Adrenal gland (tissue), 19 donors: Measurements from ENCODE around the gene GTF3C5. TPM values are rescaled to one million over a fixed set of nuclear protein-coding genes. Genes with fewer than 3 reads are reported as not detected.

Experiments
- DNase-seq, 7 donors: peaks; one replicate each; pipeline ENCODE4 v3.0.0-alpha.2; 2019 to 2020
- H3K27ac ChIP-seq, 5 donors: fragments of 200-600 bp; sonication (generic) in 4 of 5; 1 replicate in 3 of 5; 2 replicates in 2 of 5; pipeline versions ENCODE4 v1.5.1 to v1.8.0; 2016 to 2020; ENCODE audit warnings: mild to moderate bottlenecking in 1 of 5
- H3K27me3 ChIP-seq: fragments of 200-600 bp; 2 replicates; pipeline ENCODE4 v1.8.0; 2021
- H3K36me3 ChIP-seq, 2 donors: fragments of 200-600 bp; replicated peaks in 1 of 2; 1 replicate in 1 of 2; 2 replicates in 1 of 2; pipeline versions ENCODE4 v1.5.1 to v1.8.0; 2018 to 2022
- H3K4me1 ChIP-seq, 2 donors: fragments of 200-600 bp; replicated peaks in 1 of 2; 1 replicate in 1 of 2; 2 replicates in 1 of 2; pipeline versions ENCODE4 v1.5.1 to v1.8.0; 2018 to 2021
- H3K4me3 ChIP-seq, 4 donors: fragments of 200-600 bp; sonication (generic) in 3 of 4; one replicate each; pipeline ENCODE4 v1.5.1; 2016 to 2018
- H3K9me3 ChIP-seq, 3 donors: fragments of 200-600 bp; sonication (generic) in 1 of 3; replicated peaks in 1 of 3; 1 replicate in 2 of 3; 2 replicates in 1 of 3; pipeline versions ENCODE4 v1.5.1 to v1.8.0; 2016 to 2021
- POLR2A ChIP-seq, 2 donors: fragments of 450-650 bp; IDR thresholded peaks; one replicate each; pipeline ENCODE4 v1.6.1; 2017; ENCODE audit warnings: antibody characterized with exemption in 2 of 2, mild to moderate bottlenecking in 2 of 2, moderate library complexity in 1 of 2
- WGBS, 4 donors: extraction: QIAGEN DNeasy Blood & Tissue Kit in 2 of 4; methylation state at CpG; one replicate each; pipeline versions ENCODE4 v1.1.5 to v1.1.7; 2013 to 2017; 5-methylcytosine and 5-hydroxymethylcytosine counted together
- intact Hi-C, 2 donors: fragments of 100-400 bp; cut with DNase I; formaldehyde crosslinking; loops; one replicate each; pipeline versions ENCODE4 v1.14.1 to v1.15.0; 2022 to 2023
- long read RNA-seq, 10 donors: library from polyadenylated mRNA in 3 of 10; unstranded in 2 of 10; stranded (forward) in 1 of 10; transcript quantifications; one replicate each; pipeline ENCODE4 v2.0.0 and lab custom pipeline, GENCODE V29; 2021 to 2026
- polyA plus RNA-seq, 3 donors: library from polyadenylated mRNA; stranded (reverse); fragments of 200-250 nt in 2 of 3; fragments of 350-450 nt in 1 of 3; fragmentation: Illumina TruSeq in 1 of 3; extraction: RNeasy Lipid Tissue Mini Kit (QIAGEN cat#74804) in 1 of 3; gene quantifications; one replicate each; pipeline ENCODE4 v1.2.3, GENCODE V29; 2013 to 2014
- total RNA-seq, 9 donors: library from RNA; depleted of rRNA in 4 of 9; stranded (reverse); fragments of >200 nt in 4 of 9; fragments of 120-200 nt in 1 of 9; fragmentation: NEBNext Ultra II Directional in 1 of 9; extraction: Animal tissue kit (Norgen Biotek cat#: 25700) in 1 of 9; gene quantifications; one replicate each; pipeline versions ENCODE4 v1.1.0 to v1.2.4, GENCODE V29; 2013 to 2023
- TF ChIP-seq, protein P1 (sequence below), 6 experiments: fragments of 450-650 bp in 4 of 6; fragments of 200-600 bp in 2 of 6; sonication (generic) in 1 of 6; IDR thresholded peaks; 1 replicate in 5 of 6; 2 replicates in 1 of 6; pipeline versions ENCODE4 v1.5.1 to v1.8.0; 2016 to 2021; ENCODE audit warnings: antibody characterized with exemption in 6 of 6, mild to moderate bottlenecking in 2 of 6, moderate library complexity in 1 of 6
- donor health status: healthy with polysubstance abuse.
- donor health status: Bipolar disorder and iron deficiency.
- donor health status: DM: yes; HTN: yes; CAD: no.
- donor health status: DM: no; HTN: no; CAD: no.
- donor health status: DM: no; HTN: no; CAD: no.
- donor health status: DM: yes; HTN: yes; CAD: no.

The GTF3C5 gene, protein sequence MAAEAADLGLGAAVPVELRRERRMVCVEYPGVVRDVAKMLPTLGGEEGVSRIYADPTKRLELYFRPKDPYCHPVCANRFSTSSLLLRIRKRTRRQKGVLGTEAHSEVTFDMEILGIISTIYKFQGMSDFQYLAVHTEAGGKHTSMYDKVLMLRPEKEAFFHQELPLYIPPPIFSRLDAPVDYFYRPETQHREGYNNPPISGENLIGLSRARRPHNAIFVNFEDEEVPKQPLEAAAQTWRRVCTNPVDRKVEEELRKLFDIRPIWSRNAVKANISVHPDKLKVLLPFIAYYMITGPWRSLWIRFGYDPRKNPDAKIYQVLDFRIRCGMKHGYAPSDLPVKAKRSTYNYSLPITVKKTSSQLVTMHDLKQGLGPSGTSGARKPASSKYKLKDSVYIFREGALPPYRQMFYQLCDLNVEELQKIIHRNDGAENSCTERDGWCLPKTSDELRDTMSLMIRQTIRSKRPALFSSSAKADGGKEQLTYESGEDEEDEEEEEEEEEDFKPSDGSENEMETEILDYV
- total RNA-seq (100 to 1,000 TPM in 1 of 9 donors, 10 to 100 TPM in 8; 43.9 to 111 (median 57.5) TPM), polyA plus RNA-seq (100 to 1,000 TPM in 1 of 3 donors, 10 to 100 TPM in 2; 51.2 to 139 (median 99.5) TPM)
- long read RNA-seq, donor 1, transcript GTF3C5-202 (11 exons, 2,406 nt): major isoform, 14 of 17 reads
- long read RNA-seq, donor 1, partial matches to known transcripts: 0 of 17 reads
- long read RNA-seq, donor 1, other reads (novel, unspliced or antisense): 0 of 17 reads
- long read RNA-seq, donor 2, transcript GTF3C5-202 (11 exons, 2,406 nt): major isoform, 7 of 39 reads
- long read RNA-seq, donor 2, partial matches to known transcripts: 30 of 39 reads
- long read RNA-seq, donor 2, other reads (novel, unspliced or antisense): 0 of 39 reads
- long read RNA-seq, donor 3, transcript GTF3C5-202 (11 exons, 2,406 nt): major isoform, 5 of 6 reads
- long read RNA-seq, donor 3, partial matches to known transcripts: 0 of 6 reads
- long read RNA-seq, donor 3, other reads (novel, unspliced or antisense): 0 of 6 reads
- long read RNA-seq, donor 4, transcript GTF3C5-202 (11 exons, 2,406 nt): major isoform, 11 of 27 reads
- long read RNA-seq, donor 4, partial matches to known transcripts: 6 of 27 reads
- long read RNA-seq, donor 4, other reads (novel, unspliced or antisense): 9 of 27 reads
- long read RNA-seq, donor 5, transcript GTF3C5-202 (11 exons, 2,406 nt): major isoform, 55 of 79 reads
- long read RNA-seq, donor 5, partial matches to known transcripts: 6 of 79 reads
- long read RNA-seq, donor 5, other reads (novel, unspliced or antisense): 11 of 79 reads
- long read RNA-seq, donor 6, transcript GTF3C5-202 (11 exons, 2,406 nt): major isoform, 12 of 17 reads
- long read RNA-seq, donor 6, partial matches to known transcripts: 1 of 17 reads
- long read RNA-seq, donor 6, other reads (novel, unspliced or antisense): 3 of 17 reads
- long read RNA-seq, donor 7, transcript GTF3C5-202 (11 exons, 2,406 nt): major isoform, 5 of 17 reads
- long read RNA-seq, donor 7, partial matches to known transcripts: 11 of 17 reads
- long read RNA-seq, donor 7, other reads (novel, unspliced or antisense): 0 of 17 reads
- long read RNA-seq, donor 8, transcript GTF3C5-202 (11 exons, 2,406 nt): major isoform, 13 of 14 reads
- long read RNA-seq, donor 8, partial matches to known transcripts: 0 of 14 reads
- long read RNA-seq, donor 8, other reads (novel, unspliced or antisense): 0 of 14 reads
- long read RNA-seq, donor 9, partial matches to known transcripts: 15 of 19 reads
- long read RNA-seq, donor 9, other reads (novel, unspliced or antisense): 0 of 19 reads
- long read RNA-seq, donor 10, transcript GTF3C5-202 (11 exons, 2,406 nt): major isoform, 6 of 8 reads
- long read RNA-seq, donor 10, partial matches to known transcripts: 0 of 8 reads
- long read RNA-seq, donor 10, other reads (novel, unspliced or antisense): 0 of 8 reads

DNA sequence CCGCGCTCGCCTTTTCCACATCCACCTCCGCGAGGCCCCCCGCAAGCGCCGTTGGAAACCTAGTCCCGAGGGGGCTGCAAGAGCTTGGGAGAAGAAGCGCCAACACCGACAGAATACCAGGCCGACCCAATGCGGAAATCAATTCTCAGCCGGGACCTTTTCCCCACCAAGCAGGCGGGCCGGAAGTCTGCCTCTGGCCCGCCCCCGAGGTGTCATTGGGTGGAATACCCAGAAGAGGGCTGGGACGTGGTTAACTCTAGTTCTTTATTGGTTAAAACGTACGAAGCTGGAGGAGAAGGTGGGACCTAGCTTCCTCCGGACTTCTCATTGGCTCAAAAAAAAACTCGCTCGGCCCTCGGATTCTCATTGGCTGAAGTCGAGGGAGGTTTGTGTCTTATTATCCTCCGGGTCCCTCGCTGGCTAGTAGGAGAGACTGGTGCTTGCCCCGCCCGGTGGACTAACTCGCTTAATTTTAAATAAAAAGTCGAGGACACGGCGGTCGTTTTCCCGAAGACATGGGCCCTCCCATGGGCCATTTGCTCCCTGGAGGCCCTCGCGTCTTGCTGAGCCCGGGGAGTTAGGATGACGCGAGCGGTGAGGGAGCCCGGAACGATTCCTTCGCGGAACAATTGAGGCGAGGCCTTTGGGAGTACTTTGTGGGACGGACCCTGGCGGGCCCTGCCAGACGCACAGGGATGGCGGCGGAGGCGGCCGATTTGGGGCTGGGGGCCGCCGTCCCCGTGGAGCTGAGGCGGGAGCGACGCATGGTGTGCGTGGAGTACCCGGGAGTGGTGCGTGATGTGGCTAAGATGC lies at the start of gene GTF3C5:
Gene GTF3C5 (plus strand): TSS at position 681 of the 813 bp plus-strand sequence. CDS start 15 bp downstream, at position 696.
- peak; percentile 92 to 97 (median 94) for DNase-seq
- WGBS, 4 donors: 0 to 2% (median 0%) methylated on average over 37 to 63 of the region's 63 CpGs
- Histone ChIP-seq H3K27me3 (no peaks in the 10 kb centered on the region), H3K36me3 (no peaks in the 10 kb centered on the region), H3K27ac (peak within 1 kb of the TSS; percentile 72 to 89 (median 83)), H3K9me3 (no peaks in the 10 kb centered on the region), H3K4me3 (peak within 1 kb of the TSS; percentile 75 to 96 (median 81)), H3K4me1 (peaks cover 21 to 40% of the 10 kb centered on the region in 2 donors)
- TF ChIP-seq, protein P1, sequence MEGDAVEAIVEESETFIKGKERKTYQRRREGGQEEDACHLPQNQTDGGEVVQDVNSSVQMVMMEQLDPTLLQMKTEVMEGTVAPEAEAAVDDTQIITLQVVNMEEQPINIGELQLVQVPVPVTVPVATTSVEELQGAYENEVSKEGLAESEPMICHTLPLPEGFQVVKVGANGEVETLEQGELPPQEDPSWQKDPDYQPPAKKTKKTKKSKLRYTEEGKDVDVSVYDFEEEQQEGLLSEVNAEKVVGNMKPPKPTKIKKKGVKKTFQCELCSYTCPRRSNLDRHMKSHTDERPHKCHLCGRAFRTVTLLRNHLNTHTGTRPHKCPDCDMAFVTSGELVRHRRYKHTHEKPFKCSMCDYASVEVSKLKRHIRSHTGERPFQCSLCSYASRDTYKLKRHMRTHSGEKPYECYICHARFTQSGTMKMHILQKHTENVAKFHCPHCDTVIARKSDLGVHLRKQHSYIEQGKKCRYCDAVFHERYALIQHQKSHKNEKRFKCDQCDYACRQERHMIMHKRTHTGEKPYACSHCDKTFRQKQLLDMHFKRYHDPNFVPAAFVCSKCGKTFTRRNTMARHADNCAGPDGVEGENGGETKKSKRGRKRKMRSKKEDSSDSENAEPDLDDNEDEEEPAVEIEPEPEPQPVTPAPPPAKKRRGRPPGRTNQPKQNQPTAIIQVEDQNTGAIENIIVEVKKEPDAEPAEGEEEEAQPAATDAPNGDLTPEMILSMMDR (IDR thresholded peaks at IDR 0.05): peak in 2 of 6 experiments; percentile 24 to 32
- peak; percentile 69 to 91 for TF ChIP-seq POLR2A (IDR thresholded peaks at IDR 0.05)
- intact Hi-C loops: loop anchor here in 1 of 2 donors (5.0 kb wide), 1 partner anchor 117 kb away; no protein-coding TSS in a partner anchor

DNA sequence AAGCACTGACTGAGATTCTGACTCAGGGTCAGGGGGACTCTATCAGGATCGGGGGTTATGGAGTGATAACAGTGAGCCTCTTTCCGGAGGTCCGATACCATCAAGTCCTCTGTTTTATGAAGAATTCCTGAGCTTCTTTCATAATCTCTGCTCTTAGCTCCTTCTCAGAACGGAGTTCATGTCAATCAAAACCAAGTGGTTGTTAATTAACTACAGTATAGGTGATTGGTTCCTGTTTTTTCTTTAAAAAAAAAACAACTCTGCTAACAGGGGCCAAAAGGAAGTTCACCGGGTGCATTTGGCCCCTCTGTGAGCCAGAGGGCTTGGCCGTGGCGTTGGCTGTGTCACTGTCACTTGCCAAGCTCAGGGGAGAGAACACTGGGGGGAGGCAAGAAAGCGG lies 48.3 kb upstream of the GTF3C5 start:
- intact Hi-C loops: no loop called here
- whole genome bisulfite sequencing, 4 donors: 64 to 73% (median 67%) methylated on average over 8 of the region's 8 CpGs
- H3K4me3 ChIP-seq: no peak overlapping the region
- TF ChIP-seq POLR2A (IDR thresholded peaks at IDR 0.05): no peak
- TF ChIP-seq, protein P1 (IDR thresholded peaks at IDR 0.05): no peak
- H3K27ac ChIP-seq: no peak overlapping the region
- peaks cover 0 to 5% of the 10 kb centered on the region in 2 donors for H3K4me1 ChIP-seq
- no peaks in the 10 kb centered on the region for H3K36me3 ChIP-seq
- H3K9me3 ChIP-seq: no peaks in the 10 kb centered on the region
- peaks cover 10% of the 10 kb centered on the region for H3K27me3 ChIP-seq
- DNase-seq: no peak
